HG03354 (cell line): ENCODE measurements around the gene FZD10.

Experiments used
- ATAC-seq: cut with Tn5 transposase; IDR thresholded peaks from one replicate; pipeline ENCODE4 v1.9.1; 2021; ENCODE audit warnings: mild to moderate bottlenecking; ENCODE audit not compliant: unreplicated experiment, poor library complexity, severe bottlenecking

Gene FZD10

DNA sequence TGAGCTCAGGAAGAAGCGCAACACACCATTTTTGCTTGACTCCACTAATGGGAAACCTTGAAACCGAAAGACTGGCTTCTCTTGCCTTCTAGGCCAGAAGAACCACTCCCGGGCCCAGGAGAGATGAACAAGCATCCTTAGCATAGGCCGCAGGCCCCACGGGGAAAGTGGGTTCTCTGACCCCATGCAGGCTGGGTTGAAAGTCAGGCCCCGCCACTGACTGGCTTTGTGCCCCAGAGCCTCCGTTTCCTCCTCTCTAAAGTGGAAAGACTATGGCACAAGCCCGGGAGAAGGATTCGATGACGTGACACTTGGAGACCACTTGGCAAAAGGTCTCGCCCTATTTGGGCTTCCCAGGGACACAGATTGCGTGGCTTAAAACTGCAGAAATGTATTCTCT lies 9.9 kb upstream of the FZD10 start:
- no peak for ATAC-seq

DNA sequence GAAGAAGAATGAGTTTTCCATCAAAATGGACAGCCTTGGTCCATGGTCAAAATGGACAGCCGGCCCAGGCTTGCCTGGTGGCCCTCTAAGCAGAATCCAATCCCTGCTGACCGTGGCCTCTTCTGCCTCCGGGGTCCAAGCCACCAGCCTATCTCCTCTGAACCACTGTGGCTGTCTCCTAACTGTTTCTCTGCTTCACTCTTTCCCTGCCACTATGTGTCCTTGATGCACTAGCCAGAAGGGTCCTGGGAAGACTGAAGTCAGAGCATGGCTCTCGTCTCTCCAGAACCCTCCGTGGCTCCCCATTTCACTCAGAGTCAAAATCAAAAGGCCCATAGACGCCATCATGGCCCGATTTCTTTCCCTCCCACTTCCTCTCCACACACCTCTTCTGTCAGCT lies 8.5 kb upstream of the FZD10 start:
- no peak for ATAC-seq

DNA sequence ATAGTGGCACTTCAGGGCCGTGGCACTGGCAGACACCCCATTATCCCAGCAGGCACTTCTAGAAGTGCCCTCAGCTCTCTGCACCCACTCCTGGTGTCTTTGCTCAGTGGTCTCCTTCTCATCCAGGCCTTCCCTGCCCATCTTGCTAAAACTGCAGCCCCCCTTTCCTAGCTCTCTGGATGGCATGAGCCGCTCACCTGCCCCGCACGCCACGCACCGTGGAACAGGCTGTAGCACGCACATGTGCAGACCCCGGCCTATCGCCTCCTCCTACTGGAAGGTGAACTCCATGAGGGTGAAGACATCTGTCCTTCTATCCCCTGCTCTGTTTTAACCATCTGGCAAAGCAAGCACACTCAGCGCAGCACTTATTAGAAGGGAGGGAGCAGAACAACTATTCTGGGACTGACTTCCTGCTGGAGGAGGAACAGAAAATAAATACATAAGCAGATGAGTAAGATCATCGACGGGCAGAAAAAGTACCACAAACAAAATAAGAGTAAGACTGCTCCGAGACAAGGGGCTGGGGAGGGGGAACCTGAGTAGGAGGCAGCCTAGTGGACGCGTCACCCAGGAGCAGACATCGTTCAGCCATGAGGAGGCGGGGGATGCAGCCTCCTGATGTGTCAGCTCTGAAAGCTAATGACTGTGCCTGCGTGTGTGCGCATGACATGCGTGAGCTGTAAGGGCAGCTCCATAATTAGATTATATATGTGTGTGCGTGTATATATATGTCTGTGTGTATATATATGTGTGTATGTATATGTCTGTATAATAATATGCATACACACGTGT lies 7.8 kb upstream of the FZD10 start:
- no peak for ATAC-seq

DNA sequence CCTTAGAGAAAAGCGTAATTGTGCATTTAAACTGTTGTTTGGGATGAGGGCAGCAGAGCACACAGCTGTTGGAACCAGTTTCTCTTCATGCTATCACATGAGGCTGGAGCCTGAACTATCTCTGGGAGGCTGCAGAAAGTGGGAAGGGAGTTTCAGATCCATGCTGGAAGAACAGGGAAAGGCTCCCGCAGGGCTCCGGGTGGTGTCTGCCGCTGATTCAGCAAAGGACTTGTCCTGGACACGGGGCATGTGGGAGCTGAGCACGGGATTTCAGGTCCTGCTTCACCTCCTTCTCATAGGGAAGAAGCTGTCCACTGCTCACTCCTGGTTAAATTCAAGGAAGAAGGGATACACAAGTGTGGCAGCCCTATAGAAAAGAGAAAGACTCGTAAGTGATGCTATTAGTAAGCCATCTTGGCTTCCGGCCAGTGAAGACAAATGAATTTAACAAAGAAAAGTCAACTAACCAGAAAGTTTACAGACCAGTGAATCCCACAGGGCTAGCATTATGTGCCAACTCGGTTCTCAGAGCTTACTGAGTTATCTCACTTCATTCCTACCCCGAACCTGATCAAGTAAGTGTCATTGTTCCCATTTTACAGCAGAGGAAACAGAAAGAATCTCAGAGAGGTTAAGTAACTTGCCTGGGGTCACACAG lies 6.7 kb upstream of the FZD10 start:
- ATAC-seq = no peak

DNA sequence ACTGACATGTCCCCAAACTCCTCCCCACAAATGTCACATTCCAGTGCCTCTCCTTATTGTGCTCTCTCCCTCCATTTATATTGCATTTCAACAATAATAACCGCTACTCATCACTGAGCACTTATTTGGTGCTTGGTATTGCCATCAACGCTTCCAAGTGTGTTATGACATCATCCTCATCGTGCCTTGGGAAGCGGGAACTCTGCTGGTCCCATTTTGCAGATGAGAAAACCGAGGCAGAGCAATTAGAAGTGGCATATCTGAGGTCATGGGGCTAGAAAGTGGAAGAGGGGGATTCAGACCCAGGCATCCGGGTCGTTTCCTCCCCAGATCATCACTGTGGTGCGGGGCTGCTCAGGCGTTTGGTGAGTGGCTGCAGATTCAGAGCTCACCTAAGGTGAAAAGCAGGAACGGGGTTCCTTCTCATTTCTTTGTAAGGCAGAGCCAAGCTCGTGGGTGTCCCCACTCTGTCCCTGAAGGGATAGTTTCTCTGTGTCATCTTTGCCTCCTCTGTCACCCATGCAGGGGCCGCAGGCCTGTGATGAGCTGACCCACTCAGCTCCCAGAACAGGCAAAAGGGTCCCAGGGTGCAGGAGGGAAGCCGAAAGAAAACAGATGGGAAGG lies 5.5 kb upstream of the FZD10 start:
- no peak for ATAC-seq

DNA sequence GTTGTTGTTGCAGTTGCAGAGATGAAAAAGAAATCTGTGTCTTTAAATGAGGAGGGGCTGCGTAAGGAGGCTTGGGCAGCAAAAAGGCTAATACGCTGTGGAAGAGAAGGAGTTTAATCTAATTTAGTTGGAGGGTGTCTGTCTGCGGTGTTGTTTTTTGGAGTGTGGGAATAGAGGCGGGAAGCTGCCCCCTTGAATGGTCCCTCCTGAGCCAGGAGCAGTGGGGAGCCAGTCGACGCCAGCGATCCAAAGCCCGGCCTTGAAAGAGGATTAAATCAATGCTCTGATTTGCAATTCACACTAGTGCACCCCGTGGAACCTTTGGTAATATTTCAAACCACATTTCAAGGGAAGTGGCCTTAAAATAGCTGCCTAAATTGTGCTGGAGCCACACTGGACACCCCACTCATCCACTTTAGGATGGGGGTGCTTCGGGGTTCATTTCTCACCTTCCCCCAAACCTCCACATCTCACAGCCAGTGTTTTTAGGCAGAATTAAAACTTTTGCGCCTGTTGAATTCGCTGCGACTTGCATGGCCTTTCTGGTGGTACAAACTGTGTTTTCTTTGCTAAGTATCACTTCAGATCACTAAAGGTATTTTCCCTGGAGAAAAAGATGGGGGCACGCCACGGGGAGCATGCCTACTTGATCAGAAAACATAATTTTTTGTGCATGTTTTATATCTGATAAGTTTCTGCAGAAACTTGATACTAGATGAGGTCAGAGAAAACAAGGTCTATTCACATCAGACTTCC lies 4.1 kb upstream of the FZD10 start:
- no peak for ATAC-seq

DNA sequence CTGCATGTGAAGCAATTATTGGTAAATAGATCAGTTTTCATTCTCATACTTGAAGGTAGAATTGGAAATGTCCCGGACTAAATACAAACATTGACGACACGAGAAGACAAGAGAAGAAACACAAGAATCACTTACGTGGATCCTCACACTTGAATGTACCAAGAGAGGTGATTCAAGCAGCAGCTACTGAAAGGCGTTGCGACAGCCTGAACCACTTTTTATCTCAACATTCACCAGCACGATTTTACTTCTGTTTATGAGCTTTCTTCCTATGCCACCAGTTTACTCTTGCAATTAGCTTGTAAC lies 3.6 kb upstream of the FZD10 start:
- ATAC-seq = no peak

DNA sequence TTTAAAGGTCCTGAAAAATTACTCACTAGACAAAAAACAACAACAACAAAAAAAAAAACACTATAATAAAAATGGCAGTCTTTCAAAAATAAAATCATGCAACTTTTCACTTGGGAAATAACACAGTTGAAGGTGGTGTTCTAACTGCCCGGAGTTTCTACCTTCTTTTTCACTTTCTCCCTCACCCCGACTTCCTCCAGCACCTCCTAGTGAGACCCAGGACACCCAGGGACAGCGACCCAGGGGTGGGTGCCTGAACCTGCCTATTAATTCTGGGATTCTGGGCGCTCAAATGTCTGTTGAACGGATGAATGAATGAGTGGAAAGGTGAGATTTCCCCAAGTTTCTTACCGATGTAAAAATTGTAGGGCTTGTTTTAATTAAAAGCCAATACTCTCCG lies 2.0 kb upstream of the FZD10 start:
- ATAC-seq = no peak

DNA sequence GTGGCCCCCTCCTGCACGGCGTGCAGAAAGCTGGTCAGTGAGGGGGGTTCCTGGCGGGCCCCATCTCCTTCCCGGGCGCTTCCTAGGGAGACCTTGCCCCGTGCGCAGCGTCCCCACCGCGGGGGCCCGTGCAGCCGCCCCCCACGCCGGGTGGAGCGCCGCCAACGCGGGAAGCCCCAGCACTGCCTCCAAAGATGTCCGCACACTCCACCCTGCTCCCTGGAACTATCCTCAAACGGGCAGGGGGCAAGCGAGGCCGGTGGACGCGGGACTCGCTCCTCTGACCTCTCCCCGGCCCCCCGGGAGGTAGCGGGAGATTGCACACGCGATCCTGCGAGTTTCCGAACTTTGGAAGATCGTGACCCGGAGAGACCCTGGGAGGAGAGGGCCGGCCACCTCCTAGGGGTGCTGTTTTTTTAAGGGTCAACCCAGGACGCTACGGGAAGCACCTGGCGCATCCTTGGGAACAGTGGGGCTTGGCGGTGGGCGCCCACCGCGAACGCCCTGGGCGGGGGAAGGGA lies 1.5 kb upstream of the FZD10 start:
- no peak for ATAC-seq

DNA sequence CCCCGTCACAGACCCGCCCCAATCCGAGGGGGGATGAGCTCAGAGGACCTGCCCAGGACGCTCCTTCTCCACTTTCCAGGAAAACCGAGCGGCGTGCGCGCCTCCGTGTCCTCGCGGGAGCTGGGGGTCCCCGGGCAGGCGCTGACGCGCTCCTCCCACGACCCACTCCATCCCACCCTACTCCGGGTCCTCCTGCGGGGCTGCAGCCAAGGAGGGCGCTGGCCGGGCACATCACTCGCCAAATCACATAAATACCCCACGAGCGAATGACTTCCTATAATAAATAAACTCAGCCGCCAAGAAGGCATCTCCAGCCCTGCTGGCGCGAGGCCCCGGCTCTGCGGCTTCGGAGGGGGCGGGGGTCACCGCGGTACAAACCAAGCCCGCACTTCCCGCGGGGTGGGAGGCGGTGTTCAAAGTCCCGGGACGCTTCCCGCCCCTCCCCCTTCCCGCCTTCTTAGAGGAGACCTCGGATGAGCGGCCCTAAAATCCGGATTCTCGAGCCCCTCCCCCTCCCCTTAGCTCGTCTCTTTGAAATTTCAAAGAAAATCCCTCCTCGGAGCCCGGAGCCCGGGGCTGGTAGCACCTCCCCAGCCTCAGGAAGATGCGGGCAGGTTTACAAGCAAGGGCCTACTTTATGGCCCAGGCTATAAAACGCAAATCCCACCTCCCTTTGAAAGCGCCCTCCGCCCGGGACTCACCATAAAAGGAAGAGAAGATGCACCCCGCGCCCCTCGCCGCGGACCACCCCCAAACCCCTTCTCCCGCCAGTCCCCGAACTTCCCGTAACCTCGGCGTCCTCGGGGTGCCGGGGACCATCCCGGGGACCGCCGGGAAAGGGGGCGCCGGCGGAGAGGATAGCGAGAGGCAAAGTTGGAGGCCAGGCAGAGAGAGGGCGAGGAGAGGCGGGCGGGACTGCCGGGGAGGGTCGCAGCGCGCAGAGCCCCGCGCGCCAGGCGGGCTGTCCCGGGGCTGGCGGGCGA lies 712 bp upstream of the FZD10 start:
- no peak for ATAC-seq

DNA sequence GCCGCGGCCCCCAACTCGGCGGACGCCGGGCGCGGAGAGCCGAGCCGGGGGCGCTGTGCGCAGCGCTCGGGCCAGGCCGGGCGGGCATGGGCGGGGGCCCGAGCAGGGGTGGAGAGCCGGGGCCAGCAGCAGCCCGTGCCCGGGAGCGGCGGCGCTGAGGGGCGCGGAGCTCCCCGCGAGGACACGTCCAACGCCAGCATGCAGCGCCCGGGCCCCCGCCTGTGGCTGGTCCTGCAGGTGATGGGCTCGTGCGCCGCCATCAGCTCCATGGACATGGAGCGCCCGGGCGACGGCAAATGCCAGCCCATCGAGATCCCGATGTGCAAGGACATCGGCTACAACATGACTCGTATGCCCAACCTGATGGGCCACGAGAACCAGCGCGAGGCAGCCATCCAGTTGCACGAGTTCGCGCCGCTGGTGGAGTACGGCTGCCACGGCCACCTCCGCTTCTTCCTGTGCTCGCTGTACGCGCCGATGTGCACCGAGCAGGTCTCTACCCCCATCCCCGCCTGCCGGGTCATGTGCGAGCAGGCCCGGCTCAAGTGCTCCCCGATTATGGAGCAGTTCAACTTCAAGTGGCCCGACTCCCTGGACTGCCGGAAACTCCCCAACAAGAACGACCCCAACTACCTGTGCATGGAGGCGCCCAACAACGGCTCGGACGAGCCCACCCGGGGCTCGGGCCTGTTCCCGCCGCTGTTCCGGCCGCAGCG lies 639 bp downstream of the FZD10 start:
- no peak for ATAC-seq

DNA sequence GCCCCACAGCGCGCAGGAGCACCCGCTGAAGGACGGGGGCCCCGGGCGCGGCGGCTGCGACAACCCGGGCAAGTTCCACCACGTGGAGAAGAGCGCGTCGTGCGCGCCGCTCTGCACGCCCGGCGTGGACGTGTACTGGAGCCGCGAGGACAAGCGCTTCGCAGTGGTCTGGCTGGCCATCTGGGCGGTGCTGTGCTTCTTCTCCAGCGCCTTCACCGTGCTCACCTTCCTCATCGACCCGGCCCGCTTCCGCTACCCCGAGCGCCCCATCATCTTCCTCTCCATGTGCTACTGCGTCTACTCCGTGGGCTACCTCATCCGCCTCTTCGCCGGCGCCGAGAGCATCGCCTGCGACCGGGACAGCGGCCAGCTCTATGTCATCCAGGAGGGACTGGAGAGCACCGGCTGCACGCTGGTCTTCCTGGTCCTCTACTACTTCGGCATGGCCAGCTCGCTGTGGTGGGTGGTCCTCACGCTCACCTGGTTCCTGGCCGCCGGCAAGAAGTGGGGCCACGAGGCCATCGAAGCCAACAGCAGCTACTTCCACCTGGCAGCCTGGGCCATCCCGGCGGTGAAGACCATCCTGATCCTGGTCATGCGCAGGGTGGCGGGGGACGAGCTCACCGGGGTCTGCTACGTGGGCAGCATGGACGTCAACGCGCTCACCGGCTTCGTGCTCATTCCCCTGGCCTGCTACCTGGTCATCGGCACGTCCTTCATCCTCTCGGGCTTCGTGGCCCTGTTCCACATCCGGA lies 1.4 kb downstream of the FZD10 start:
- ATAC-seq = no peak

DNA sequence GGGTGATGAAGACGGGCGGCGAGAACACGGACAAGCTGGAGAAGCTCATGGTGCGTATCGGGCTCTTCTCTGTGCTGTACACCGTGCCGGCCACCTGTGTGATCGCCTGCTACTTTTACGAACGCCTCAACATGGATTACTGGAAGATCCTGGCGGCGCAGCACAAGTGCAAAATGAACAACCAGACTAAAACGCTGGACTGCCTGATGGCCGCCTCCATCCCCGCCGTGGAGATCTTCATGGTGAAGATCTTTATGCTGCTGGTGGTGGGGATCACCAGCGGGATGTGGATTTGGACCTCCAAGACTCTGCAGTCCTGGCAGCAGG lies 1.9 kb downstream of the FZD10 start:
- ATAC-seq = no peak

DNA sequence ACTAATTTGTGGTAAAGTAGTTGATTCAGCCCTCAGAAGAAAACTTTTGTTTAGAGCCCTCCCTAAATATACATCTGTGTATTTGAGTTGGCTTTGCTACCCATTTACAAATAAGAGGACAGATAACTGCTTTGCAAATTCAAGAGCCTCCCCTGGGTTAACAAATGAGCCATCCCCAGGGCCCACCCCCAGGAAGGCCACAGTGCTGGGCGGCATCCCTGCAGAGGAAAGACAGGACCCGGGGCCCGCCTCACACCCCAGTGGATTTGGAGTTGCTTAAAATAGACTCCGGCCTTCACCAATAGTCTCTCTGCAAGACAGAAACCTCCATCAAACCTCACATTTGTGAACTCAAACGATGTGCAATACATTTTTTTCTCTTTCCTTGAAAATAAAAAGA lies 2.7 kb downstream of the FZD10 start:
- no peak for ATAC-seq

DNA sequence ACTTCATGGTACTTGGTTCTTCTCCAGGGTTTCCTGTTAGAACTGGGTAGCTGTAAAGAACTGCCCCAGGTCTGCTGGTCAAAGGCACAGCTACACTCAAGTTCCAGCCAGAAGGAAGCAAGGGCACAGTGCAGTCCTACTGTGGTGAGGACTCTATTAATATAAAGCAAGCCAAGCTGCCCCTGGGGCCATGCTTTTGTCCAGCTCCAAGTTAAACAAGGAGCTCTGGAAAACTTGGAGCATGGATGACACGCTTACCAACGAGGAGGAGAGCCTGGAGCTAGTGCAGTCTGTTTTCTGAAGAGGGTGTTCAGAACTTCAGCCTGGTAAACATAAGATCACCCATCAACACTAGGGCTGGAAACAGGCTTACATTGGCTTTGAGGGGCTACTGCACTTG lies 4.0 kb downstream of the FZD10 start:
- ATAC-seq = no peak

DNA sequence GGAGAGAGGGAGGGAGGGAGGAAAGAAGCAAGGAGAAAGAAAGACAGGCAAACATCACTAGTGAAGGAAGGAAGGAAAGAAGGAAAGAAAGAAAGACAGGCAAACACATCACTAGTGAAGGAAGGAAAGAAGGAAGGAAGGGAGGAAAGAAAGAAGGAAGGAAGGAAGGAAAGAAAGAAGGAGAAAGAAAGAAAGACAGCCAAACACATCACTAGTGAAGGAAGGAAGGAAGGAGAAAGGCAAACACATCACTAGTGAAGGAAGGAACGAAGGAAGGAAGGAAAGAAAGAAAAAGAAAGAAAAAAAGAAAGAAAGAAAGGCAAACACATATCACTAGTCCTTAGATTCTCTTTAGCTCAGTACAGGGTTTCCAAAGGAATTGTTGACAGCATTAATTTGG lies 5.3 kb downstream of the FZD10 start:
- no peak for ATAC-seq

DNA sequence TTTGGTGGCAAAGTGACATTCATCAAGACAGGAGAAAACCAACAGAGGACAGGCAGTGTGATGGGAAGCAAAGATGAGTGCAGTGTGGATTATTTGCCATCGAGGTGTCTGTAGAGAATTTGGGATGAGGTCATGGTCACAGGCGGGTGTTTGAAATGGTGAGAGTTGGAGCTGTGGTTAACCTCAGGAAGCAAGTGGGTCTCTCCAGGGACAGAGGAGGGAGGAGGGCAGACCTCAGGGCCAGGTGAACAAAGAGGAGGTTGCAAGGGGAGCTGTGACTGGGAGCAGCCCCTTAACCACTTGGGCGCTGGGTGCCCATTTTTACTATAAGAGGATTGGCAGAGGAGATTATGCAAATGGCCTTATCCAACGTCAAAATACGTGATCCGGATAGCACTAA lies 7.0 kb downstream of the FZD10 start:
- no peak for ATAC-seq

DNA sequence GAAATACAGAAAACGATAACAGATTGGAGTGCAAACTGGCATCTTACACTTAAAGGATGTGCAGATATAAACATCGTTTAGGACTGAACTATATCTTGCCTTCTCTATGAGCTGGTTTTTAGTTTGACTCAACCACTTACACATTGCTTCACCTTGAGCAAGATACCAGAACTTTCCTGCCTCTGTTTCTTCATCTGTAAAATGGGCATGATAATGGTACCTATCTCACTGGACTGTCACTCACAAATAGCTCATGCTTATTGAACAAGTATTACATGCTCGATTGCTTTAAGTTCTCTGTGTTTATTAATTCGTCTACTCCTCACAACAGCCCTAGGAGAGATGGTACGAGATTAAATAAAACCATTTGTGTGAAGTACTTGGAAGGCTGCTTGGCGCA lies 7.7 kb downstream of the FZD10 start:
- no peak for ATAC-seq
